Measurements from ENCODE around the gene CERK. TPM values are rescaled to one million over a fixed set of nuclear protein-coding genes. Genes with fewer than 3 reads are reported as not detected.

Gene CERK
- total RNA-seq, 2 donors from 2014 or later, result 54.9 to 57.6 TPM

GRCh38 chr22:46687460-46687859, 50.6 kb downstream of the CERK start:
- H3K9ac ChIP-seq (ENCODE audit: extremely low read depth, low read length, poor library complexity, severe bottlenecking), result no peak overlapping the region
- no peaks in the 10 kb centered on the region for H3K27me3 ChIP-seq (ENCODE audit: control insufficient read depth, insufficient read depth, low read length, poor library complexity, severe bottlenecking)
- H3K4me3 Mint-ChIP-seq, result no peak overlapping the region
- no peaks in the 10 kb centered on the region for H3K9me3 ChIP-seq (ENCODE audit: control insufficient read depth, low read length)
- DNase-seq, result no peak
- H3K36me3 Mint-ChIP-seq (ENCODE audit: low read depth), result peaks cover 44% of the 10 kb centered on the region
- 97% methylated on average over 6 to 15 of the region's 15 CpGs for WGBS, 2 experiments (ENCODE audit: insufficient coverage in 1 of 2, insufficient read length in 1 of 2)
- H3K4me3 ChIP-seq (ENCODE audit: low read length), result no peak overlapping the region
- no peaks in the 10 kb centered on the region for H3K27me3 Mint-ChIP-seq (ENCODE audit: insufficient read depth)
- no peaks in the 10 kb centered on the region for H3K9me3 Mint-ChIP-seq
- H3K27ac Mint-ChIP-seq, result no peak overlapping the region
- peaks cover 42% of the 10 kb centered on the region for H3K36me3 ChIP-seq (ENCODE audit: control insufficient read depth, insufficient read depth, low read length)
- no peak overlapping the region for H3K27ac ChIP-seq (ENCODE audit: low read depth, low read length)
- H3K4me1 ChIP-seq (ENCODE audit: control insufficient read depth, insufficient read depth, low read length), result no peaks in the 10 kb centered on the region
- TF ChIP-seq, protein P1, sequence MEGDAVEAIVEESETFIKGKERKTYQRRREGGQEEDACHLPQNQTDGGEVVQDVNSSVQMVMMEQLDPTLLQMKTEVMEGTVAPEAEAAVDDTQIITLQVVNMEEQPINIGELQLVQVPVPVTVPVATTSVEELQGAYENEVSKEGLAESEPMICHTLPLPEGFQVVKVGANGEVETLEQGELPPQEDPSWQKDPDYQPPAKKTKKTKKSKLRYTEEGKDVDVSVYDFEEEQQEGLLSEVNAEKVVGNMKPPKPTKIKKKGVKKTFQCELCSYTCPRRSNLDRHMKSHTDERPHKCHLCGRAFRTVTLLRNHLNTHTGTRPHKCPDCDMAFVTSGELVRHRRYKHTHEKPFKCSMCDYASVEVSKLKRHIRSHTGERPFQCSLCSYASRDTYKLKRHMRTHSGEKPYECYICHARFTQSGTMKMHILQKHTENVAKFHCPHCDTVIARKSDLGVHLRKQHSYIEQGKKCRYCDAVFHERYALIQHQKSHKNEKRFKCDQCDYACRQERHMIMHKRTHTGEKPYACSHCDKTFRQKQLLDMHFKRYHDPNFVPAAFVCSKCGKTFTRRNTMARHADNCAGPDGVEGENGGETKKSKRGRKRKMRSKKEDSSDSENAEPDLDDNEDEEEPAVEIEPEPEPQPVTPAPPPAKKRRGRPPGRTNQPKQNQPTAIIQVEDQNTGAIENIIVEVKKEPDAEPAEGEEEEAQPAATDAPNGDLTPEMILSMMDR (conservative IDR thresholded peaks at IDR 0.05), result no peak
- H3K4me1 Mint-ChIP-seq, result peaks cover 3% of the 10 kb centered on the region

DNA sequence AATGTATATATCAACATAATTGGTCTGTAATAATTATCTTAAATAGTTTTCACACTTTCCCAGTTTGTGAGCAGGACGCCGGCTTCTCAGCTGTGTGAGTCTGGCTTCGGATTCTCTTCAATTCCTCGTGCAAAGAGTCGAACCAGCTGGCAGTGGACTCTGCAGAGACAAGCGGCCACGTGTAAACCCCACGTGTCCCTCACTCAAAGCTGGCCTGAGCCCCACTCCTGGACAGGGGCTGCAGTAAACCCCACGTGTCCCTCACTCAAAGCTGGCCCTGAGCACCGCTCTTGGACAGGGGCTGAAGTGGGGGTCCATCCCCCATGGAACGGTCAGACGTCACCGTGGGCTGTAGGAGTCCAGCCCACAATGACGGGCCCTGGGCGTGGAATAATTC, 51.0 kb downstream of the CERK start:
- Mint-ChIP-seq H3K27ac (no peak overlapping the region), H3K27me3 (ENCODE audit: insufficient read depth) (no peaks in the 10 kb centered on the region), H3K9me3 (no peaks in the 10 kb centered on the region), H3K4me1 (peaks cover 3% of the 10 kb centered on the region), H3K36me3 (ENCODE audit: low read depth) (peaks cover 44% of the 10 kb centered on the region), H3K4me3 (no peak overlapping the region)
- TF ChIP-seq, protein P1 (conservative IDR thresholded peaks at IDR 0.05), result no peak
- H3K4me3 ChIP-seq (ENCODE audit: low read length), result no peak overlapping the region
- H3K9me3 ChIP-seq (ENCODE audit: control insufficient read depth, low read length), result no peaks in the 10 kb centered on the region
- 96 to 97% methylated on average over 15 of the region's 15 CpGs for WGBS, 2 experiments (ENCODE audit: insufficient coverage in 1 of 2, insufficient read length in 1 of 2)
- H3K4me1 ChIP-seq (ENCODE audit: control insufficient read depth, insufficient read depth, low read length), result no peaks in the 10 kb centered on the region
- no peak overlapping the region for H3K27ac ChIP-seq (ENCODE audit: low read depth, low read length)
- DNase-seq, result no peak
- no peak overlapping the region for H3K9ac ChIP-seq (ENCODE audit: extremely low read depth, low read length, poor library complexity, severe bottlenecking)
- peaks cover 42% of the 10 kb centered on the region for H3K36me3 ChIP-seq (ENCODE audit: control insufficient read depth, insufficient read depth, low read length)
- H3K27me3 ChIP-seq (ENCODE audit: control insufficient read depth, insufficient read depth, low read length, poor library complexity, severe bottlenecking), result no peaks in the 10 kb centered on the region

DNA sequence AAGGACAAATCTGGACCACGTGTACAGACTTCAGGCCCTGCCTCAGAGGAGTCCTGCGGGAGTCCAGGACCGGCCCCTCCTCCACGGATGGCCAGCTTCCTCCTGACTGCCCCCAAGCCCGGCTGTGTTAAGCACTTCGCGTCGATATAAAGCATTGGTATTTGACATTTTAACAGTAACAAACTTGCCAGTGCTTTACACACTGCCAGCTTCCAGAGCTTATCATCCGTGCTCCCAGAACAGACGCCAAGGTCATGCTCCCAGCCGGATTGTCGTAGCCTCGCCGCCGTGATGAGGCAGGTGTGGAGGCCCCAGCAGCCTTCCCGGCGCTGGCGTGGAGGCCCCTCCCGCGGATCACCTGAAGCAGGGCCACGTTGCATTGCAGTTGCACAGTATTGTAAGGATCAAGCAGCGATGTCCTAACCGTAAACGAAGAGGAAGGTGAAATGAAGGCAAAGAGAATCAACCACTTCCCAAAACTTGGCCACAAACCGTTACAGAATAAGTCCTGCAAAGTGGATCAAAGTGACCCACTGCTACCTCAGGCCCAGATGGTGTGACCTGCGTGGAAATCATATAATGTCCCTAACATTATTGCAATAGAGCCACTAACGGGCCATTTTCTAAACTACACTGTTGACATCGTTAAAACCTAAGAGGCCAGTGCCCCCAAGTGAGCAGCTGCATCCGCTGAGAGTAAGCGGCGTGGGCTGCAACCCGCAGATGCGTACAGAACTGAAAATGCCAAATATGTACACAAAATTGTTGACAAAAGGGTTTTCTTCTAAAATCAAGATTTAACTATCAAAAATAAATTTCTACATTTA, 51.6 kb downstream of the CERK start:
- no peaks in the 10 kb centered on the region for H3K9me3 ChIP-seq (ENCODE audit: control insufficient read depth, low read length)
- no peak overlapping the region for H3K27ac Mint-ChIP-seq

More for the DNA sequence above, 51.6 kb downstream of the CERK start:
- Histone ChIP-seq H3K27me3 (ENCODE audit: control insufficient read depth, insufficient read depth, low read length, poor library complexity, severe bottlenecking) (no peaks in the 10 kb centered on the region), H3K4me1 (ENCODE audit: control insufficient read depth, insufficient read depth, low read length) (no peaks in the 10 kb centered on the region), H3K4me3 (ENCODE audit: low read length) (no peak overlapping the region), H3K36me3 (ENCODE audit: control insufficient read depth, insufficient read depth, low read length) (peaks cover 36% of the 10 kb centered on the region), H3K27ac (ENCODE audit: low read depth, low read length) (no peak overlapping the region), H3K9ac (ENCODE audit: extremely low read depth, low read length, poor library complexity, severe bottlenecking) (no peak overlapping the region)
- Mint-ChIP-seq H3K27me3 (ENCODE audit: insufficient read depth) (no peaks in the 10 kb centered on the region), H3K9me3 (no peaks in the 10 kb centered on the region), H3K36me3 (ENCODE audit: low read depth) (peaks cover 39% of the 10 kb centered on the region), H3K4me3 (no peak overlapping the region), H3K4me1 (peaks cover 3% of the 10 kb centered on the region)
- TF ChIP-seq, protein P1 (conservative IDR thresholded peaks at IDR 0.05), result no peak
- 93 to 95% methylated on average over 30 to 33 of the region's 33 CpGs for WGBS, 2 experiments (ENCODE audit: insufficient coverage in 1 of 2, insufficient read length in 1 of 2)
- DNase-seq, result no peak

All from endodermal cell (in vitro differentiated cells).